ENCODE results near the gene MEGF6. TPM values are rescaled to one million over a fixed set of nuclear protein-coding genes. Genes with fewer than 3 reads are reported as not detected.

The MEGF6 gene
- total and polyA plus RNA-seq, 9 of the 15 experiments (the other 6 are each of a cell fraction or from before 2014, with no cell fraction given), result 0.03 to 1.7 (median 0.24) TPM; not detected in 3

- in situ Hi-C loops (cut with MboI), result no loop called here
Observed at GRCh38 chr1:3645666-3646355, 34.5 kb upstream of the MEGF6 start.

GRCh38 chr1:3645247-3645646 is 33.9 kb upstream of the MEGF6 start:
- Histone ChIP-seq H3K4me1 (replicated peaks in 1 of 2; ENCODE audit: control insufficient read depth in 2 of 2, insufficient read depth in 2 of 2, low read length in 2 of 2) (peaks cover 6 to 11% of the 10 kb centered on the region in 2 experiments; a peak in 4 of 5 replicates), H3K27me3 (ENCODE audit: control insufficient read depth in 2 of 2, insufficient read depth in 2 of 2, low read length in 2 of 2) (no peaks in the 10 kb centered on the region), H3K27ac (ENCODE audit: extremely low read depth, low read depth, low read length) (no peak overlapping the region), H3K4me3 (no peak overlapping the region), H3K9ac (ENCODE audit: insufficient read depth in 1 of 2, low read depth in 2 of 2, low read length in 2 of 2) (no peak overlapping the region), H3K4me2 (ENCODE audit: insufficient read depth, low read length) (no peak overlapping the region), H2AFZ (ENCODE audit: low read depth, low read length) (no peak overlapping the region), H3K79me2 (ENCODE audit: control insufficient read depth, insufficient read depth, low read length) (peaks cover 11% of the 10 kb centered on the region), H3K36me3 (ENCODE audit: control insufficient read depth, insufficient read depth, low read length) (peaks cover 44% of the 10 kb centered on the region; the same call in 2 of the 3 replicates), H4K20me1 (replicated peaks; ENCODE audit: control insufficient read depth, insufficient read depth, low read length) (0 out of 2 replicates have a peak, but pooled peaks cover 4% of the 10 kb centered on the region), H3K9me3 (replicated peaks; ENCODE audit: control insufficient read depth, insufficient read depth, low read depth, low read length) (no peaks in the 10 kb centered on the region), H3K9me1 (ENCODE audit: control insufficient read depth, insufficient read depth, low read length) (no peaks in the 10 kb centered on the region)
- intact Hi-C loops (cut with micrococcal nuclease) (no loop called here), in situ Hi-C loops (cut with MboI) (no loop called here)
- ChIA-PET POLR2A (interaction anchor here (1.9 kb wide), 1 partner anchor 16 kb away, joined by 4 read pairs; no protein-coding TSS in a partner anchor), CTCF (ENCODE audit: low intra/inter-chr PET ratio) (no interaction called here)
- FAIRE-seq (no peak), ATAC-seq (no peak), DNase-seq (ENCODE audit: extremely low read depth in 1 of 4, low spot score in 3 of 4) (no peak)
- 100% methylated on average over 21 of the region's 43 CpGs for WGBS (ENCODE audit: insufficient coverage, low coverage, missing lambda C conversion rate)
- BruUV-seq (replicated peaks), result no TSS peak
- TF ChIP-seq POLR2G (IDR thresholded peaks at IDR 0.05; ENCODE audit: low read depth, low read length) (0 out of 2 replicates have a peak, but pooled peaks have one; percentile 22), STAG1 (CRISPR knock-in tag; IDR thresholded peaks at IDR 0.05; ENCODE audit: borderline replicate concordance) (no peak)

More at GRCh38 chr1:3645666-3646355, 34.5 kb upstream of the MEGF6 start:
- POLR2A ChIA-PET, result interaction anchor here (0.6 to 1.9 kb wide), 2 partner anchors 17 to 224 kb away, joined by 3 to 4 read pairs; no protein-coding TSS in a partner anchor
- H3K4me3 ChIP-seq, result no peak overlapping the region
- H4K20me1 ChIP-seq (replicated peaks; ENCODE audit: control insufficient read depth, insufficient read depth, low read length), result 0 out of 2 replicates have a peak, but pooled peaks cover 4% of the 10 kb centered on the region
- H3K79me2 ChIP-seq (ENCODE audit: control insufficient read depth, insufficient read depth, low read length), result peaks cover 11% of the 10 kb centered on the region
- FAIRE-seq (no peak), DNase-seq (ENCODE audit: extremely low read depth in 1 of 4, low spot score in 3 of 4) (no peak), ATAC-seq (no peak)
- no peaks in the 10 kb centered on the region for H3K9me1 ChIP-seq (ENCODE audit: control insufficient read depth, insufficient read depth, low read length)
- H3K9ac ChIP-seq (ENCODE audit: insufficient read depth in 1 of 2, low read depth in 2 of 2, low read length in 2 of 2), result no peak overlapping the region
- CTCF ChIA-PET (ENCODE audit: low intra/inter-chr PET ratio), result no interaction called here
- H3K4me2 ChIP-seq (ENCODE audit: insufficient read depth, low read length), result no peak overlapping the region
- peaks cover 6 to 16% of the 10 kb centered on the region in 2 experiments; a peak in 4 of 5 replicates for H3K4me1 ChIP-seq (replicated peaks in 1 of 2; ENCODE audit: control insufficient read depth in 2 of 2, insufficient read depth in 2 of 2, low read length in 2 of 2)
- WGBS (ENCODE audit: insufficient coverage, low coverage, missing lambda C conversion rate), result 95% methylated on average over 27 of the region's 27 CpGs
- TF ChIP-seq PHTF2 (CRISPR knock-in tag; IDR thresholded peaks at IDR 0.05), result no peak
- no peak for TF ChIP-seq GATAD2A (IDR thresholded peaks at IDR 0.05)
- H3K27me3 ChIP-seq (ENCODE audit: control insufficient read depth in 2 of 2, insufficient read depth in 2 of 2, low read length in 2 of 2), result no peaks in the 10 kb centered on the region
- no peaks in the 10 kb centered on the region for H3K9me3 ChIP-seq (replicated peaks; ENCODE audit: control insufficient read depth, insufficient read depth, low read depth, low read length)
- no peak overlapping the region for H2AFZ ChIP-seq (ENCODE audit: low read depth, low read length)
- intact Hi-C loops (cut with micrococcal nuclease), result no loop called here
- no TSS peak for BruUV-seq (replicated peaks)
- peaks cover 44% of the 10 kb centered on the region; the same call in 2 of the 3 replicates for H3K36me3 ChIP-seq (ENCODE audit: control insufficient read depth, insufficient read depth, low read length)
- no peak overlapping the region for H3K27ac ChIP-seq (ENCODE audit: extremely low read depth, low read depth, low read length)

Measured in K562 (cell line).